Mesothelial cell of epicardium (in vitro differentiated cells): ENCODE data around the gene HIGD1A. TPM values are rescaled to one million over a fixed set of nuclear protein-coding genes. Genes with fewer than 3 reads are reported as not detected.

ENCODE experiments used
- DNase-seq, 2 experiments: peaks; one replicate each; pipeline ENCODE4 v3.0.0; 2021; ENCODE audit warnings: low spot score in 2 of 2; ENCODE audit not compliant: unreplicated experiment in 2 of 2
- H3K27ac Mint-ChIP-seq: 2 replicates; pipeline ENCODE4 v1.8.0; 2021; ENCODE audit warnings: mixed read lengths
- H3K27me3 Mint-ChIP-seq: 2 replicates; pipeline ENCODE4 v1.8.0; 2021; ENCODE audit warnings: low read depth, mixed read lengths
- H3K36me3 Mint-ChIP-seq: 2 replicates; pipeline ENCODE4 v1.8.0; 2021; ENCODE audit warnings: mixed read lengths
- H3K4me1 Mint-ChIP-seq: 2 replicates; pipeline ENCODE4 v1.8.0; 2021; ENCODE audit warnings: mixed read lengths
- H3K4me3 Mint-ChIP-seq: 2 replicates; pipeline ENCODE4 v1.8.0; 2021; ENCODE audit warnings: mild to moderate bottlenecking, moderate library complexity, mixed read lengths
- H3K9me3 Mint-ChIP-seq: 2 replicates; pipeline ENCODE4 v1.8.0; 2021; ENCODE audit warnings: mixed read lengths
- total RNA-seq: library from RNA; stranded (reverse); gene quantifications from 3 replicates; pipeline ENCODE4 v1.2.1, GENCODE V29; 2021
- TF ChIP-seq, protein P1 (sequence below): fragments of 200-600 bp; sonication (generic); IDR thresholded peaks from one replicate; pipeline ENCODE4 v1.5.0; 2021; ENCODE audit warnings: antibody characterized with exemption; ENCODE audit not compliant: unreplicated experiment

HIGD1A gene
- 62.0 to 72.2 TPM (median 63.9 TPM) in 3 replicates for total RNA-seq

DNA sequence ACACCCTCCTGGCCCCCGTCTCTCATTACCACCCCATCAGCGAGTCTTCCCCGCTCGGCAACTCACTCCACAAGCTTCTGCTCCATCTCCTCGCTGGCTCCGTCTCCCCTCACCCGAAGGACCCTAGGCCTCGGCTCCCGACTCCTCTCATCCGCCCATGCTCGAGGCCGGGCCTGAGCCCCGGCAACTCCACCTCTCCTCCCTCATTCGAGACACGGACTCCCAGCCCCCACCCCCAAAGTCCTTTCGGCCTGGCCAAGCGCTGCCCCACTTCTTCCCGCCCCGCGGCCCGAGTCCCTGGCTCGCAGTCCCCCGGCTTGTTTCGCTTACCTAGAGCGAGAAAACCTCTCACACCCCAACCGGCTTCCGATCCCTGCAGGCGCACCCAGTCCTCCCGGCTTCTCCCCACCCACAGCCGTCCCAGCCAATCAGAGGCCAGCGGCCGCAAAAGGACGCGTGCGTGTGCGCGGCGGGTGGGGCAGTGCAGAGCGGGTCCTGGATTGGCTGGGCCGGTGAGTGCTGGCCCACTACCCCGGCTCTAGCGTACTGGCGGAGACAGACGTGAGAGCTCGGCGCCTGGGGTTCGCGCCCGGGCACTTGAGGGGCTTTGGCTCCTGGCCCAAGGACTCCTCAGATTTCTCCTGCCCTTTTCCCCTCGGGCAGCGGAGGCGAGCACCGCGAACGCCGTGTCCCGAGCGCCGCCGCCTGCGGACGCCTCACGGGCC lies at the start of gene HIGD1A:
Gene HIGD1A (minus strand): TSS at position 385 of the 725 bp plus-strand sequence. CDS start 10,237 bp downstream, outside the sequence.
- Mint-ChIP-seq H3K4me1 (peaks cover 43% of the 10 kb centered on the region), H3K4me3 (peak within 1 kb of the TSS; percentile 95), H3K27me3 (peaks cover 12% of the 10 kb centered on the region), H3K27ac (peak within 1 kb of the TSS; percentile 98), H3K9me3 (no peaks in the 10 kb centered on the region), H3K36me3 (peaks cover 5% of the 10 kb centered on the region)
- peak; percentile 91 to 93 for DNase-seq
- TF ChIP-seq, protein P1, sequence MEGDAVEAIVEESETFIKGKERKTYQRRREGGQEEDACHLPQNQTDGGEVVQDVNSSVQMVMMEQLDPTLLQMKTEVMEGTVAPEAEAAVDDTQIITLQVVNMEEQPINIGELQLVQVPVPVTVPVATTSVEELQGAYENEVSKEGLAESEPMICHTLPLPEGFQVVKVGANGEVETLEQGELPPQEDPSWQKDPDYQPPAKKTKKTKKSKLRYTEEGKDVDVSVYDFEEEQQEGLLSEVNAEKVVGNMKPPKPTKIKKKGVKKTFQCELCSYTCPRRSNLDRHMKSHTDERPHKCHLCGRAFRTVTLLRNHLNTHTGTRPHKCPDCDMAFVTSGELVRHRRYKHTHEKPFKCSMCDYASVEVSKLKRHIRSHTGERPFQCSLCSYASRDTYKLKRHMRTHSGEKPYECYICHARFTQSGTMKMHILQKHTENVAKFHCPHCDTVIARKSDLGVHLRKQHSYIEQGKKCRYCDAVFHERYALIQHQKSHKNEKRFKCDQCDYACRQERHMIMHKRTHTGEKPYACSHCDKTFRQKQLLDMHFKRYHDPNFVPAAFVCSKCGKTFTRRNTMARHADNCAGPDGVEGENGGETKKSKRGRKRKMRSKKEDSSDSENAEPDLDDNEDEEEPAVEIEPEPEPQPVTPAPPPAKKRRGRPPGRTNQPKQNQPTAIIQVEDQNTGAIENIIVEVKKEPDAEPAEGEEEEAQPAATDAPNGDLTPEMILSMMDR = no peak

DNA sequence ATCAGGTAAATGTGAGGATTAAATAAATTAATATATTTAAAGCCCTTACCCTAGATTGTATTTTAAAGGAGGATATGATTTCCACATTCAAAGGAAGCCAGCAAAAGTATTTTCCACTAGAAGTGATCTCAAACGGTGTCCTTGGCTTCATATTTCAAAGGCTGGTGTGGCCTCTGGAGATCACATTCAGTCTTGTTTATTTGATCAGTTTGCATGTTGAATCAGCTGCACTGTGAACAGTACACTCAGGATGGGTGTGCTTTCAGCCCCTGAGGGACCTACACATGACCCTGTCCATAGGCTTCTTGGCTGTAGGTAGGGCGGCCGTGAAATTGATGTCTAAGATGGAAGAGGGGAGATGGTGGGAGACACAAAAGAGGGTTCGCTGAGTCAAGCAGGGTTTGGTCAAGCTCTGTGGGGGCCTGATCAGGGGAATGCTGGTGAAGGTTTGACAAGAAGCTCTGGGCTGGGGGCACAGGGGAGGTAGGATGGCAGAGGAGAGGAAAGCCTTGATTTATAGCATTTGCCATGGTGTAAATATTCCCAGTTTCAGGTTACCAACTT lies 49.5 kb upstream of the HIGD1A start:
- H3K4me1 Mint-ChIP-seq = peaks cover 11% of the 10 kb centered on the region
- H3K36me3 Mint-ChIP-seq = no peaks in the 10 kb centered on the region
- peaks cover 2% of the 10 kb centered on the region for H3K27me3 Mint-ChIP-seq
- H3K9me3 Mint-ChIP-seq = peaks cover 4% of the 10 kb centered on the region
- no peak overlapping the region for H3K4me3 Mint-ChIP-seq
- H3K27ac Mint-ChIP-seq = no peak overlapping the region
- TF ChIP-seq, protein P1 = no peak
- no peak for DNase-seq

DNA sequence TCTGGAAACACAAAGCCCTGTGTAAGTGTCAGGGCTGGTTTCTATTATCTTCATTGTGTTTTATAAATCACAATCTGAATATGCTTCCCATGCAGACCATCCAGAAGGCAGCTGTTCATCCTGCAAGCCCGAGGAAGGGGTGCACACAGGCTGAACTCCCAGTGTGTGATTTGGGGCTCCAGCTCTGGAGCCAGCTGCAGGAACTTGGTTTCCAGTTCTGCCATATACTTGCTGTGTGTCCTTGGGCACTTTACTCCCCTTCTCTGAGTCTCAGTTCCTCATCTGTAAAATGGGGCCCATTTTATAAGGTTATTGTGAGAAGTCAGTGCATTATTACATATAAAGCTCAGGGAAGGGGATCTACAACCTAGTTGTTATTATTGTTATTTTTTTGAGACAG lies 48.8 kb upstream of the HIGD1A start:
- Mint-ChIP-seq H3K9me3 (no peaks in the 10 kb centered on the region), H3K4me1 (peaks cover 11% of the 10 kb centered on the region), H3K4me3 (no peak overlapping the region), H3K36me3 (no peaks in the 10 kb centered on the region), H3K27me3 (no peaks in the 10 kb centered on the region), H3K27ac (no peak overlapping the region)
- DNase-seq = no peak
- TF ChIP-seq, protein P1 = no peak

DNA sequence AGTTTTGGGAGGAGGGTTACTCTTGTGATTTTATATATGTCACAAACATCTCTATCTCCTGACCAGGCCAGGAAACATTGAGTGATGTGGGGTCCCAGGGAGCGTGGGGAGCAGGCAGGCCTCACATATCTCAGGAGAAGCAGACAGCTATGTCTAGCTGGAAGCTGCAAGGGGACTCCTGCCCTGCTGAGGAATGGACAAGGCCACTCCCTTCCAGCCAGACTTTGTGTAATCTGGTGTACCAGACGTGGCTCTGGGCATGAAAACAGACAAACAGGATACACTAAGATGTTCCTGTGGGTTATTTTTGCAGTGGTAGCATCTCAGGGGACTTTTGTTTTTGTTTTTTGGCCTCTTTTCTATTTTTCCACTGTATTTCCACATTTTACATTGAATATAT lies 48.2 kb upstream of the HIGD1A start:
- Mint-ChIP-seq H3K9me3 (no peaks in the 10 kb centered on the region), H3K4me3 (no peak overlapping the region), H3K4me1 (peaks cover 15% of the 10 kb centered on the region), H3K27ac (peak overlapping the region; percentile 31), H3K27me3 (no peaks in the 10 kb centered on the region), H3K36me3 (no peaks in the 10 kb centered on the region)
- TF ChIP-seq, protein P1 = no peak
- DNase-seq = no peak

DNA sequence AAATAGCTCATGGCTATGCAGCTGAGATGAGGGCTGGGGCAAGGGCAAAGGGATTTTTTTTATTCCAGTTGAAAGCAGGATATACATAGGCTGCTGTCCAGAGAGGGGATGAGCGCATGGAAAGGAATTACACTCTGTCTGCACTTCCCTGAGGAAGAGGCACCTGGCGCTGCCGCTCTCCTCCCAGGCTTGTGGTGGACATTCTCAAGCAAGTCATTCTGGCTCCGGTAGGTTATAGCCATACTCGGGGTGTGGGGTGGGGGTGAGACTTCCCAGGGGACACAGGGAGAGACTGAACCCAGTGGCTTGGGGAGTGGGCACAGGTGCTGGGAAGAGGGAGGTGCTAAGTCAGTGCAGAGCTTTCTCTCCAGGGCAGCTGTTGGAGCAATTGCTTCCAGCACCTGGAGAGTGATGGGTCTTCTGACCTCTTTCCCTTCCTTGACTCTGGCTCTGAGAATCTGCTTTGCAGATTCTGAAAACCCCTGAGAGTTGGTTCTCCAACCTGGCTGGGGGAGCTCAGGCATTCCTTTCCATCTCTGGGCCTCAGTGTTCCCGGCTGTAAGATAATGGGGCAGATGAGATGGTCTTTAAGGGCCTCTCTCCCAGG lies 47.0 kb upstream of the HIGD1A start:
- TF ChIP-seq, protein P1 = no peak
- H3K4me1 Mint-ChIP-seq = peaks cover 24% of the 10 kb centered on the region
- H3K27me3 Mint-ChIP-seq = no peaks in the 10 kb centered on the region
- no peak overlapping the region for H3K27ac Mint-ChIP-seq
- no peak overlapping the region for H3K4me3 Mint-ChIP-seq
- H3K36me3 Mint-ChIP-seq = no peaks in the 10 kb centered on the region
- no peak for DNase-seq
- H3K9me3 Mint-ChIP-seq = no peaks in the 10 kb centered on the region
